ENCODE data around the gene SNAPC2.
A peak's percentile ranks its signal among the peaks of the same experiment; 100 is the strongest.

- peak in 2 of 3 experiments; percentile 58 to 64 for TF ChIP-seq CTCF (IDR thresholded peaks at IDR 0.05)
- no peak for TF ChIP-seq POLR2A (IDR thresholded peaks at IDR 0.05)
Observed at GRCh38 chr19:7925171-7925851, 5.2 kb downstream of the SNAPC2 start.
